T-helper 9 cell (primary cell): Measurements from ENCODE around the gene MYRIP.

Experiments
- DNase-seq: peaks from one replicate; pipeline ENCODE4 v3.0.0-alpha.2; 2020

The MYRIP gene

GRCh38 chr3:39910135-39910534, 100.7 kb downstream of the MYRIP start:
- DNase-seq, result no peak

- DNase-seq, result no peak
Measured at GRCh38 chr3:39910826-39911464, 101.5 kb downstream of the MYRIP start.

- DNase-seq, result no peak
Measured at GRCh38 chr3:39911465-39912309, 102.3 kb downstream of the MYRIP start.

GRCh38 chr3:39915027-39915426, 105.6 kb downstream of the MYRIP start:
- DNase-seq, result no peak

DNA sequence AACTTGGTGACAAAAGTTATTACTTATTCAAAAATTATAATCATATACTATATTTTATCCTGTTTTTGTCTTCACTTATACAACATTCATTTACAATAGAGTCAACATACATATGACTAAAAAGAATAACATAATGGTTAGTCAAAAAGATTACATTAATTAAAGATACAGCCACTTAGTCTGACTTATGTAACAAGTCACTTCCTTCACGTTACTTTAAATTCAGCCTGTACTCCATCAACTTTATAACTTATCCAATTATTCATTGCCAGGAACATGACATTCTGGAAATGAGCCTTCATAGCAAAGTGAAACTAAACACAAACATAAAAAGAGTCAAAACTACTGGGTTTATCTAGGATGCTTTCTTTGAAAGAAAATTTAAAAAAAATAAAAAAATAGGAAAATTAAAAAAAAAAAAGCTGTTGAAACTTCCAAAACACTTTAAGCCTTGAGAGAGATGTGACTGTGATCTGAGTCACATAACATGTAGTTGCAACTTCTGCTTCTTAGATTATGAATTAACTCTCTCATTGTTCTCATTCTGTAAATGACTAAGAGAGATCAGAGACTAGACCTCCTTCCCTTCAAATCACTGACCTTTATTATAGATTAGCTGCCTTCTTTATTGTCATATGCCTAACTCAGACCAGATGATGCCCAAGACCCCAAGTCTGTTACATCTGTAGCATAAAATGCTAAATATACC, 107.8 kb downstream of the MYRIP start:
- no peak for DNase-seq

DNA sequence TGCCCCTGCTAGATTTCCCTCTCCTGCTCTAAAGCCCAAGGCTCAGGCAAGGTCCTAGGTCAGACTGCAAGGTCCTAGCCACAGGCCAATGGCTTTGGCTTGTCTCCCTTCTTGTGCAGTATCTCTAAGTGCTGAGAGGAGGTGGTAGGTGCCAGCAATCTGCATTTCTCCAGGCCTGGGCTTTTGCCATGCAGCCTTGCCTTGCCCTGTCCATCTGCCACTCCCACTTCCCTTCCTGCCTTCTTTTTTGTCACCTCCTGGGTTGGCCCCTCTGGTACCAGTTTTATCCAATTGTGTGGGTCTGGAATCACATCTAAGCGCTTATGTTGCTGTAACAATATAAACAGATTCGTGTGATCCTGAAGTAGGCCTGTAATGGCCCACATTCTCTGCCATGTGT, 109.9 kb downstream of the MYRIP start:
- no peak for DNase-seq

GRCh38 chr3:39920271-39920670, 110.9 kb downstream of the MYRIP start:
- no peak for DNase-seq

- no peak for DNase-seq
Measured at GRCh38 chr3:39927479-39927878, 118.1 kb downstream of the MYRIP start.

DNA sequence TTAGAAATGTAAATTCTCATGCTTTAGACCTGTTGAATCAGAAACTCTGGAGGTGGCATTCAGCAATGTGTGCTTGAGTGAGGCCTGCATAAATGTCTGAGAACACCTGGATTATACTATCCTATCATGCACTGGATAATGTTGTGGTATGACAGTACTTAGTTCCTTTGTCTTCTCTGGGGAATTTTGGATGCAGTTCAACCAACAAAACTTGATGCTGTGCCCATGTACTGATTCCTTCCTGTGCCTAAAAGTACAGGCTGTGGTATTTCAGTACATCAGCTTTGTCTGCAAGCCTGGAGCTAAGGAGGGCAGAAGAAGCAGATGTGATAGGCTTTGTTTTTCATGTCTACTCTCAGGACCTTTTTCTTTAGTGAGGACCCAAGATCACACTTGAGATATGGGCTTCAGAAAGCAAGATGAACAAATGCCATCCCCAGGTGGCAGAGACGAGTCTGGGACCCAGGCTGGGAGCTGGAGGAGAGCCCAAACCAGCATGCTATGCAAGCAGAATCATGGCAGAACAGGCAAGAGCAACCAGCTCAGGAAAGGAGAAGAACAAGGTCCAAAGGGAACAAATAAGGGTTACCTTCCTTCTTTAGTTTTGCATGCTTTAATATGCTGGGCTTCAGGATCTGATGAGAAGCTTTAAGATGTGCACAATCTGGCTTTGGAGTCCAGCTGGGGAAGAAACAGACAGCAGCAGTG, 124.7 kb downstream of the MYRIP start:
- DNase-seq, result no peak

DNA sequence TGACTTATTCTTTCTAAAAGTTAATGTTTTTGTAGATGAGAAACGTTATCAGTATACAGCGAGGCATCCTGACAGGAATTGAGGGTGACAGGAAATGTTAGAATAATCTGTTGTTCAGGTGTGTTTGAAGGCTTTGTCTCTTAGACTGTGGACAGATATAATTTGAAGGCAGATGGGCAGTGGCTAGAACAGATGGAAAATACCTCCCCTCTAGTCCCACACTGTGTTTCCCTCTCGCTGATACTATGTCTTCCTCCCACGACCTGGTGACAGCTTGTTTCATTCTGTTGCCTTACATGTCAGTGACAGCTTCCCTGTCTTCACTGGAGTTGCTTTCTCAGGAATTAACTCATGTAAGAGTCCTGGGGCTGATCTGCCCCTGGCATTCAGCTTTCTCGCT, 125.3 kb downstream of the MYRIP start:
- no peak for DNase-seq

GRCh38 chr3:39935261-39935660, 125.9 kb downstream of the MYRIP start:
- DNase-seq, result no peak

DNA sequence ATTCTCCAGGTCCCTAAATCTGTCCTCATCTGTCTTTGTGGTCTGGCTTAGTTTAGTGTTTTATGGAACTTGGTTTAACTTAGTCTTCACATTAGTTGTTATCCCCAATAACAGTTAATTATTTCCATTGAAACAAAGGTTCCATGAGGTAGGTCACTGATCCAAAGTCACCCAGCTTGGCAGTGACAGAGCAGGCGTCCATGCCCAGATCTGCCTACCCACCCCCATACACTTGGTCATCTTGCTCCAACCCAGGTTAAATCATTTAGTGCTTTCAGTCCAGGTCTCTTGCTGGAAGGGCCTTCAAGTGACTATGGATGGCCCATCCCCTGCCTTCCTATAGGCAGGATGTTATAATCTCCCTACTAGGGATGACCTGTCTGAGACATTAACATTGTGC, 127.4 kb downstream of the MYRIP start:
- no peak for DNase-seq

DNA sequence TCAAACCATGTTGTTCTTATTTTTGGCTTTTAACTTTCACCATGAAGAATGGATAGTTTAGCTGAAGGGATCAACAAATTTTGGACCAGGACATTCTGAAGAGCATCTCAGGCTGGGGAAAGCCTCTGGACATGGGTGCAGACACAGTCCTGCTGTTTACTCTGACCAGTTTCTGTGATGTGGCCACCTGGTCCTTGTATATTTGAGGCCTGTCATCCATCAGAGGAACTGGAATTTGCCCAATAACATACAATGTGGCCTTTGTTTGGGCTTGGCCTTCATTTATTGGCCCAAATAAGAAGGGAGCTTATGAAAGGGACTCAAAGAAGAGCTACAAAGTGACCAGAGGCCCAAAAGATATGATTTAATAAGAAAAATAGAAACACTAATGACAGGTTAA, 127.9 kb downstream of the MYRIP start:
- no peak for DNase-seq

DNA sequence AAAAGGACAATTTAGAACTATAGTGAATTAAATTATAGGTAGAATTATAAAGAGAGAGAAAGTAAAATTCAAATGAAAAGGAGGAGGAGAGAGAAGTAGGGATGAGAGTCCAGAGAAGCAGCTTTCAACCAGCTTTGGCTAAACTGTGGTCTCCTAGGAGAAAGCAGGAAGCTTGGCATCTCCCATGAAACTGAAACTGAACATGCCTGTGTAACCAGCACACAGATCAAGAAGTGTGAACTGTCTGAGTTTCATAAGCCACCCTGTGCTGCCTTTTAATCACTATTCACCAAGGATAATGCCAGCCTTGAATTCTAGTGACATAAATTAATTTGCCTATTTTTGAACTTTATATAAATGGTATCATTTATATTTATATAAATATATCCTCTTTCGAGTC, 128.5 kb downstream of the MYRIP start:
- DNase-seq, result no peak

DNA sequence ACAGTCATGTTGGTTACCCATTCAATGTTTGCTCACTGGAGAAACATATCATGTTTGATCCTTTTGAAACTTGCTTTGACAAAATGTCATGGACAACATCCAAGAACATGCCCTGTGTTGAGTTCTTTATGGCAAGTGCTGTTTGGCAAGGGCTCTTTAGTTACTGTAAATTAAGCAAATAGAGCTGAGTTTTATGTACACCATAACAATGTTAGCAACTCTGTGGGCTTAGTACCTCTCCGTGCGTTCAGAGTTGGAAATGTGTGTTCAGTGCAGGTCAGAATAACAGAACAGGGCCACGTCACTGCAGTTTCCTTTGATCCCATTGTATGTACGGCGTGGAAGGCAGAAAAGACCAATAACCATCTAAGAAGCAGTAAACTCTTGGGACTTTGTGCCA, 132.5 kb downstream of the MYRIP start:
- no peak for DNase-seq

GRCh38 chr3:39960515-39961191, 151.2 kb downstream of the MYRIP start:
- no peak for DNase-seq

- DNase-seq, result no peak
Measured at GRCh38 chr3:39961230-39961629, 151.8 kb downstream of the MYRIP start.

DNA sequence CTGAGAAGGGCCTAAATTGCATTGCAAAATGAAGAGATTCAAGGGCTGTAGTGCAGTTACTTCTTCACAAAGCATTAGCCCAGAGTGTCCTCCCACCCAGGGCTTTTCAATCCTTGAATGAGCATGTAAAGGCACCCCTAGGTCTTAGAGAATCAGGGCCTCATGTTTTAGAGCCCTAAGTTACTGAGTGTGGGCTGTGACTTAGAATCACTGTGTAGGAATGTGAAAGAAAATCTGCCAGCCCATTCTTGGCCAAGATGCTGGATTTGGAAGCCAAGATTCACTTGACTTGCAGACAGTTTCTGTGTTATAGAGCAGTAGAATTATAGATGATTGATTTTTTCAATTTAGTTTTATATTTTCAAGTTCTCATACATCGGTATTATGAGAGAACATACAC, 153.2 kb downstream of the MYRIP start:
- DNase-seq, result no peak

DNA sequence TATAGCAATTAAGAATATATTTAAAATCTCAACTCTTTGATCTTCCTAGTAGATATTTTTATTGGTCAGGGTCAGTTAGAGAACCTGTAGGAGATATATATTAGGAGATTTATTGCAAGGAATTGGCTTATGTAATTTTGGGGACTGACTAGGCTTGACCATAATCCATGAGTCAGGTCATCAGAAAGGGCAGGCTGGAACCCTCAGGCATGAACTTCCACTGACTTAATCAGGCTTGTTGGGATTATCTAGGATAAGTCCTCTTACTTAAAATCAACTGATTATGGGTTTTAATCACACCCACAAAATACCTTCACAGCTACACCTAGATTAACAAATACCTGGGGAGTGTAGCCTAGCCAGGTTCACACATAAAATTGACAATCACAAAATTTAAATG, 156.1 kb downstream of the MYRIP start:
- no peak for DNase-seq

GRCh38 chr3:39965997-39966396, 156.6 kb downstream of the MYRIP start:
- DNase-seq, result no peak

GRCh38 chr3:39970982-39971381, 161.6 kb downstream of the MYRIP start:
- no peak for DNase-seq

GRCh38 chr3:39971559-39972031, 162.2 kb downstream of the MYRIP start:
- DNase-seq, result no peak

DNA sequence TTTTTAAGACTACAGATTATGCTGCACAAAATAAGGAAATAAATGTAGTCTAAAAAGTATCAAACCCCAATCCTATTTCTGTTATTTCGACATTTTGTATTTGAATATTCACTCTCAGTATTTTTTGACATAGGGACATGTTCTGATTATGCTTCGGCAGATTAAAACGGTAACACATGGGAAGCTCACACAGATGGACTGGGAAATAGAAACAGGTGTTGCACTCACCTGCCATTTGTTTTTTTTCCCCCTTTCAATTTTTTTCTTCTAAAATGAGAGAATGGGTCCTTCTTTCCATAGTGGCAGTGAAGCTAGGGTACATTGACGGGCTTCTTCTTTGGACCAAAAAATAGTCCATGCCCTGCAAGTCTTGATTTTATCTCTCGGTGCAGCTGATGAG, 163.1 kb downstream of the MYRIP start:
- DNase-seq, result no peak
